ENCODE measurements around the gene GUCA1A.

Gene GUCA1A

DNA sequence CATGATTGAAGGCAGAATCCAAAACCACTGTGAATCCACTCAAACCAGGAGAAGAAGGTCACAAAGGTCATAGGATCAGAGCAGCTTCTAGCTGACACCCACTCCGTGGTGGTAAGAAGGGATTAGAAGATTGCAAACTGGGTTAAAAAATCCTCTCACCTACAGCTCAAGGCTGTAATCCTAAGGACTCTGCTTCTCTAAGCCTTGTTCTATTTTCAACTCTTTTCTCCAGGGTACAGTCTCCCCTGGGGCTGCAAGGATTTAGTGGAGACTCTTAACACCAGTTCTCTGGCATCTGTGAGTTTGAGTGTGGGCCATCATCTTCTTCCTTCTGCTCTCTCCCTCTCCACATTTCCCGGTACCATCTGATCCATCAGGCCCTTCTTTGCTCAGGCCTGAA, at the start of gene GUCA1A:
GUCA1A (plus strand) TSS at position 264 of the 400 bp plus-strand sequence. CDS start 250 bp downstream, outside the sequence.
- Histone ChIP-seq H3K4me2 (ENCODE audit: low read depth, low read length, poor library complexity, severe bottlenecking) (no peak within 1 kb of the TSS), H3K9me3 (ENCODE audit: insufficient read depth, low read length) (no peaks in the 10 kb centered on the region), H3K27ac (ENCODE audit: low read depth, low read length) (no peak within 1 kb of the TSS), H2AFZ (ENCODE audit: low read depth, low read length, severe bottlenecking) (no peak within 1 kb of the TSS), H4K20me1 (ENCODE audit: low read depth, low read length) (no peaks in the 10 kb centered on the region), H3K4me3 (ENCODE audit: insufficient read depth, low read length, poor library complexity, severe bottlenecking) (no peak within 1 kb of the TSS), H3K9me2 (replicated peaks; ENCODE audit: insufficient read depth, low read length) (no peaks in the 10 kb centered on the region), H3K36me3 (ENCODE audit: low read length) (no peaks in the 10 kb centered on the region), H3K27me3 (ENCODE audit: low read length) (no peaks in the 10 kb centered on the region), H3F3A (ENCODE audit: insufficient read depth) (no peaks in the 10 kb centered on the region), H3K79me2 (ENCODE audit: insufficient read depth, low read length) (no peaks in the 10 kb centered on the region), H3K9ac (ENCODE audit: low read length) (no peak within 1 kb of the TSS)
- TF ChIP-seq EZH2phosphoT487 (conservative IDR thresholded peaks at IDR 0.05; ENCODE audit: low read length), result no peak

DNA sequence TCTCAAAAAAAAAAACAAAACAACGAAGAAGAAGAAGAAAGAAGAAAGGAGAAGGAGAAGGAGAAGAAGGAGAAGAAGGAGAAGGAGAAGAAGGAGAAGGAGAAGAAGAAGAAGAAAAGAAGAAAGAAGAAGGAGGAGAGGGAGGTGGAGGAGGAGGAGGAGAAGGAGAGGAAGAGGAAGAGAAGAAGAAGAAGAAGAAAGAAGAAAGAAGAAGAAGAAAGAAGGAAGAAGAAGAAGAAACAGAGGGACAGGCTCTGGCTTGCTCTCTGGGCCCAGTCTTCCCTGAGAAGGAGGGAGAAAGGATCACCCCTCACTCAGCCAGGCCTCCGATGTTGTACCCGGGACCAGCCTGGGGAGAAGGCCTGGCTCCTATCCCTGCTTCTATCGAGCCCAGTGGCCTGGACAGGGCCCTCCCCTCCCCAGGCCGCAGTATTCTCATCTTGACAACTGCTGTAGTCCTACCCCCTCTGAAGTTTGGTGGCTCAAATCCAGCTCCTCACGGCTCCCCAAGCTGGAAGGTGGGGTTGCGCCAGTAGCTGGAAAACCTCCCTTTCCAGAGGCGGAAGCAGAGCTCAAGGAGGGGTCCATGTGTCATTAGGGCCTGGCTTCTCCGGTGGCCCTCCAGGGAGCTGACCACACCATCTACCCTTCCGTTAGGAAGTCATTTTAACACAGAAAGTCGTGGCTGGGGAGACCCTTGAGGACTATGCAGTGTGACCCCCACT, 49.6 kb upstream of the GUCA1A start:
- no peak overlapping the region for H3K27ac ChIP-seq (ENCODE audit: low read depth, low read length)
- no peak overlapping the region for H2AFZ ChIP-seq (ENCODE audit: low read depth, low read length, severe bottlenecking)
- H3F3A ChIP-seq (ENCODE audit: insufficient read depth), result no peaks in the 10 kb centered on the region
- no peak overlapping the region for H3K9ac ChIP-seq (ENCODE audit: low read length)
- H3K36me3 ChIP-seq (ENCODE audit: low read length), result no peaks in the 10 kb centered on the region
- no peak for TF ChIP-seq EZH2phosphoT487 (conservative IDR thresholded peaks at IDR 0.05; ENCODE audit: low read length)
- TF ChIP-seq, protein P1, sequence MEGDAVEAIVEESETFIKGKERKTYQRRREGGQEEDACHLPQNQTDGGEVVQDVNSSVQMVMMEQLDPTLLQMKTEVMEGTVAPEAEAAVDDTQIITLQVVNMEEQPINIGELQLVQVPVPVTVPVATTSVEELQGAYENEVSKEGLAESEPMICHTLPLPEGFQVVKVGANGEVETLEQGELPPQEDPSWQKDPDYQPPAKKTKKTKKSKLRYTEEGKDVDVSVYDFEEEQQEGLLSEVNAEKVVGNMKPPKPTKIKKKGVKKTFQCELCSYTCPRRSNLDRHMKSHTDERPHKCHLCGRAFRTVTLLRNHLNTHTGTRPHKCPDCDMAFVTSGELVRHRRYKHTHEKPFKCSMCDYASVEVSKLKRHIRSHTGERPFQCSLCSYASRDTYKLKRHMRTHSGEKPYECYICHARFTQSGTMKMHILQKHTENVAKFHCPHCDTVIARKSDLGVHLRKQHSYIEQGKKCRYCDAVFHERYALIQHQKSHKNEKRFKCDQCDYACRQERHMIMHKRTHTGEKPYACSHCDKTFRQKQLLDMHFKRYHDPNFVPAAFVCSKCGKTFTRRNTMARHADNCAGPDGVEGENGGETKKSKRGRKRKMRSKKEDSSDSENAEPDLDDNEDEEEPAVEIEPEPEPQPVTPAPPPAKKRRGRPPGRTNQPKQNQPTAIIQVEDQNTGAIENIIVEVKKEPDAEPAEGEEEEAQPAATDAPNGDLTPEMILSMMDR (IDR thresholded peaks at IDR 0.05; ENCODE audit: insufficient read depth, low read length, poor library complexity, severe bottlenecking), result no peak
- H4K20me1 ChIP-seq (ENCODE audit: low read depth, low read length), result no peaks in the 10 kb centered on the region
- no peaks in the 10 kb centered on the region for H3K79me2 ChIP-seq (ENCODE audit: insufficient read depth, low read length)
- no peak overlapping the region for H3K4me2 ChIP-seq (ENCODE audit: low read depth, low read length, poor library complexity, severe bottlenecking)
- H3K9me3 ChIP-seq (ENCODE audit: insufficient read depth, low read length), result no peaks in the 10 kb centered on the region
- H3K9me2 ChIP-seq (replicated peaks; ENCODE audit: insufficient read depth, low read length), result no peaks in the 10 kb centered on the region
- no peaks in the 10 kb centered on the region for H3K27me3 ChIP-seq (ENCODE audit: low read length)
- H3K4me3 ChIP-seq (ENCODE audit: insufficient read depth, low read length, poor library complexity, severe bottlenecking), result no peak overlapping the region

DNA sequence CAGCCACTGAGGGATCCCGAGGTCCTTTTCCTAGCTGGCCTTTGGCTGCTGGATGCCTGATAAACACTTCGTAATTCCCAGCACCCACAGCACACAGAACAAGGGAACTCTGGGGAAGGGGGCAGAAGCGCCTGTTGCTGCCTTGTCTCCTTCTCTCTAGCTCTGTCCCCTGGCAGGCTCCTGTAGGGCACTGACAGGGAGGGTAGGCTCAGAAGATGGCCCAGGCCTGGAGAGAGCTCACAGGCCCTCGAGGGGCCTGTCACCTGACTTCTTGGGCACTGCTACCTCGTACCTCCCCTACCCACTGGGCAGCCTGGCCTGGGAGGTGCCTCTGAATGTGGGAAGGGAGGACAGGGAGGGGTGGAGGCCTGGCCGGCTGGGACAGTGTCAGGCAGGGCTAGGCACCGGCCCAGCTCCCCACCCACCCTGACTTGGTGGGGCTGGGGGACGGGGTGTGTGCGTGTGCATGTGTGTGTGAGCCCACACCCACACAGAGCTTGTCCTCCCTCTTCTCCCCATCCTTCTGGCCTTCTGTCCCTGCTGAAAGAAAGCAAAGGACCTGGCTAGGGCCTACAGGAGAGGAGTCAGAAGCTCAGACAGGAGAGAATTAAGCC, 48.8 kb upstream of the GUCA1A start:
- Histone ChIP-seq H3K79me2 (ENCODE audit: insufficient read depth, low read length) (no peaks in the 10 kb centered on the region), H3K27me3 (ENCODE audit: low read length) (no peaks in the 10 kb centered on the region), H3K36me3 (ENCODE audit: low read length) (no peaks in the 10 kb centered on the region), H3K9me2 (replicated peaks; ENCODE audit: insufficient read depth, low read length) (no peaks in the 10 kb centered on the region), H3K4me3 (ENCODE audit: insufficient read depth, low read length, poor library complexity, severe bottlenecking) (no peak overlapping the region), H3K9ac (ENCODE audit: low read length) (no peak overlapping the region), H3K4me2 (ENCODE audit: low read depth, low read length, poor library complexity, severe bottlenecking) (no peak overlapping the region), H3F3A (ENCODE audit: insufficient read depth) (no peaks in the 10 kb centered on the region), H4K20me1 (ENCODE audit: low read depth, low read length) (no peaks in the 10 kb centered on the region), H2AFZ (ENCODE audit: low read depth, low read length, severe bottlenecking) (no peak overlapping the region), H3K9me3 (ENCODE audit: insufficient read depth, low read length) (no peaks in the 10 kb centered on the region), H3K27ac (ENCODE audit: low read depth, low read length) (no peak overlapping the region)
- no peak for TF ChIP-seq EZH2phosphoT487 (conservative IDR thresholded peaks at IDR 0.05; ENCODE audit: low read length)
- TF ChIP-seq, protein P1 (IDR thresholded peaks at IDR 0.05; ENCODE audit: insufficient read depth, low read length, poor library complexity, severe bottlenecking), result no peak

DNA sequence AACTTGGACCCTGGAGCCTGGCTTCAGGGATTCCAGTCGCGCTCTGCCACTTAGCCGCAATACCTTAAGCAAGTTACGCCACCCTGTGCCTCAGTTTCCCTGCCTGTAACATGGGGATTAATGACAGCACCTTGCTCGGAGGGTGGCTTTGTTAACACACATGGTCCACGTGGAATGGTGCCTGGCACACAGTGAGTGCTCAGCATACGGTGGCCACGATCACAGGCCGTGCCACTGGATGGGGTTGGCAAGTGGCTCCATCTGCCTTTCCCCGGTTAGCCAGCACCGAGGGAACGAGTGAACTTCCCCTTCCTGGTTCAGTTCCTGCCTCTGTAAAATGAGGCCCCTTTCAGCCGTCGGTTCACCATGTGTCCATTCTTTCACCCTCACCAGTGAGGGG, 47.9 kb upstream of the GUCA1A start:
- no peaks in the 10 kb centered on the region for H3F3A ChIP-seq (ENCODE audit: insufficient read depth)
- H3K79me2 ChIP-seq (ENCODE audit: insufficient read depth, low read length), result no peaks in the 10 kb centered on the region
- H3K9me3 ChIP-seq (ENCODE audit: insufficient read depth, low read length), result no peaks in the 10 kb centered on the region
- H3K27me3 ChIP-seq (ENCODE audit: low read length), result no peaks in the 10 kb centered on the region
- H2AFZ ChIP-seq (ENCODE audit: low read depth, low read length, severe bottlenecking), result no peak overlapping the region
- H3K9ac ChIP-seq (ENCODE audit: low read length), result no peak overlapping the region
- H4K20me1 ChIP-seq (ENCODE audit: low read depth, low read length), result no peaks in the 10 kb centered on the region
- no peak overlapping the region for H3K4me3 ChIP-seq (ENCODE audit: insufficient read depth, low read length, poor library complexity, severe bottlenecking)
- no peak overlapping the region for H3K4me2 ChIP-seq (ENCODE audit: low read depth, low read length, poor library complexity, severe bottlenecking)
- H3K36me3 ChIP-seq (ENCODE audit: low read length), result no peaks in the 10 kb centered on the region
- TF ChIP-seq, protein P1 (IDR thresholded peaks at IDR 0.05; ENCODE audit: insufficient read depth, low read length, poor library complexity, severe bottlenecking), result no peak
- TF ChIP-seq EZH2phosphoT487 (conservative IDR thresholded peaks at IDR 0.05; ENCODE audit: low read length), result no peak
- no peaks in the 10 kb centered on the region for H3K9me2 ChIP-seq (replicated peaks; ENCODE audit: insufficient read depth, low read length)
- H3K27ac ChIP-seq (ENCODE audit: low read depth, low read length), result no peak overlapping the region

Measured in SU-DHL-6 (cell line).